A549 (cell line): ENCODE measurements around the gene ESR2.
"Not testable (repeated sequence)": the region's sequence is repeated elsewhere in the genome, so short reads cannot be mapped to it uniquely, and the experiment has no call there.

Source experiments
- CBX8 ChIP-seq: fragments of 200-600 bp; sonication (generic); IDR thresholded peaks from 2 replicates; pipeline ENCODE4 v1.6.1; 2016
- CHD2 ChIP-seq: fragments of 150-350 bp; IDR thresholded peaks from 2 replicates; pipeline ENCODE4 v1.6.1; 2014; ENCODE audit warnings: low read length; ENCODE audit not compliant: partially characterized antibody
- CTCF ChIP-seq: fragments of >200 bp; sonication (Bioruptor Twin); formaldehyde crosslinking; IDR thresholded peaks from 3 replicates; pipeline ENCODE4 v1.5.1; 2016
- TF ChIP-seq, protein P1 (sequence below): fragments of 200-600 bp; sonication (generic); IDR thresholded peaks from 2 replicates; pipeline ENCODE4 v1.6.1; 2016; ENCODE audit warnings: antibody characterized with exemption, mild to moderate bottlenecking, moderate library complexity

DNA sequence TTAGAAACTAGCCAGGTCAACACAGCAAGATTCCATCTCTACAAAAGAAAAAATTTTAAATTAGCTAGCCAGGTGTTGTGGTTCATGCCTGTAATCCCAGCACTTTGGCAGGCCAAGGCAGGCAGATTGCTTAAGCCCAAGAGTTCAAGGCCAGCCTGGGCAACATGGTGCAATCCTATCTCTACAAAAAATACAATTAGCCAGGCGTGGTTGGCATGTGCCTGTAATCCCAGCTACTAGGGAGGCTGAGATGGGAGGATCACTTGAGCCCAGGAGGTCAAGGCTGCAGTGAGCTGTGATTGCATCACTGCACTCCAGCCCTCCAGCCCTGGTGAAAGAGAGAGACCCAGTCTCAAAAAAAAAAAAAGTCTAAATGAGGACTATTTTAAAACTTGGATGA, 24.5 kb upstream of the ESR2 start:
- not testable (repeated sequence) for TF ChIP-seq CTCF, CBX8, CHD2
- TF ChIP-seq, protein P1, sequence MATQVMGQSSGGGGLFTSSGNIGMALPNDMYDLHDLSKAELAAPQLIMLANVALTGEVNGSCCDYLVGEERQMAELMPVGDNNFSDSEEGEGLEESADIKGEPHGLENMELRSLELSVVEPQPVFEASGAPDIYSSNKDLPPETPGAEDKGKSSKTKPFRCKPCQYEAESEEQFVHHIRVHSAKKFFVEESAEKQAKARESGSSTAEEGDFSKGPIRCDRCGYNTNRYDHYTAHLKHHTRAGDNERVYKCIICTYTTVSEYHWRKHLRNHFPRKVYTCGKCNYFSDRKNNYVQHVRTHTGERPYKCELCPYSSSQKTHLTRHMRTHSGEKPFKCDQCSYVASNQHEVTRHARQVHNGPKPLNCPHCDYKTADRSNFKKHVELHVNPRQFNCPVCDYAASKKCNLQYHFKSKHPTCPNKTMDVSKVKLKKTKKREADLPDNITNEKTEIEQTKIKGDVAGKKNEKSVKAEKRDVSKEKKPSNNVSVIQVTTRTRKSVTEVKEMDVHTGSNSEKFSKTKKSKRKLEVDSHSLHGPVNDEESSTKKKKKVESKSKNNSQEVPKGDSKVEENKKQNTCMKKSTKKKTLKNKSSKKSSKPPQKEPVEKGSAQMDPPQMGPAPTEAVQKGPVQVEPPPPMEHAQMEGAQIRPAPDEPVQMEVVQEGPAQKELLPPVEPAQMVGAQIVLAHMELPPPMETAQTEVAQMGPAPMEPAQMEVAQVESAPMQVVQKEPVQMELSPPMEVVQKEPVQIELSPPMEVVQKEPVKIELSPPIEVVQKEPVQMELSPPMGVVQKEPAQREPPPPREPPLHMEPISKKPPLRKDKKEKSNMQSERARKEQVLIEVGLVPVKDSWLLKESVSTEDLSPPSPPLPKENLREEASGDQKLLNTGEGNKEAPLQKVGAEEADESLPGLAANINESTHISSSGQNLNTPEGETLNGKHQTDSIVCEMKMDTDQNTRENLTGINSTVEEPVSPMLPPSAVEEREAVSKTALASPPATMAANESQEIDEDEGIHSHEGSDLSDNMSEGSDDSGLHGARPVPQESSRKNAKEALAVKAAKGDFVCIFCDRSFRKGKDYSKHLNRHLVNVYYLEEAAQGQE: not testable (repeated sequence)
